GM12873 (cell line): ENCODE data around the gene CLPTM1L.

Experiments used
- CTCF ChIP-seq: IDR thresholded peaks from 2 replicates; pipeline ENCODE4 v1.5.1; 2012; ENCODE audit warnings: low read depth, mild to moderate bottlenecking, moderate library complexity, low read length, control low read depth; ENCODE audit not compliant: insufficient read depth; ENCODE audit errors: missing control alignments

CLPTM1L gene

GRCh38 chr5:1348986-1349245, 4.0 kb upstream of the CLPTM1L start:
- no peak for TF ChIP-seq CTCF

GRCh38 chr5:1347571-1347970, 2.7 kb upstream of the CLPTM1L start:
- TF ChIP-seq CTCF: no peak

GRCh38 chr5:1346627-1347440, 1.9 kb upstream of the CLPTM1L start:
- no peak for TF ChIP-seq CTCF

GRCh38 chr5:1345876-1346626, 1.2 kb upstream of the CLPTM1L start:
- no peak for TF ChIP-seq CTCF

- TF ChIP-seq CTCF: no peak
Observed at GRCh38 chr5:1343931-1344901, 683 bp downstream of the CLPTM1L start.

DNA sequence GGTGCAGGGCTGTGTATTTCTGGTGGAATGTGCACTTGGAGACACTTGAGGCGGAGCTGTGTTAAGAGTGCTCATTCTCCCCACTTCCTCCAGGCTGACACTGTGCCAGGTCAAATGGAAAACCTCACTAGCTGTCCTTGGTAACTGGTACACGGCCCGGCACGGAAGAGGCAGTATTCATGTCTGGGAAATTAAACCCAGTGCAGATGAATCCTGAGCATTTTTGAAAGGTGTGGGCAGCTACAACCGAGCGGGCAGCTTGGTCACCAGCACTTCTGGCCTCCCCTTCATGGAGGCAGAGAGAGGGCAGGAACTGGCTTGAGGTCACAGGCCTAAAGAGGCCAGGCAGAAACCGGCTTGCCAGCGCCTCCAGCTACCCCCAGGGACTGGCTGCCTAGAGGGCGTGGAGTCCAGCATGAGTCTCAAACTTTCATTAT, 1.6 kb downstream of the CLPTM1L start:
- TF ChIP-seq CTCF: no peak

DNA sequence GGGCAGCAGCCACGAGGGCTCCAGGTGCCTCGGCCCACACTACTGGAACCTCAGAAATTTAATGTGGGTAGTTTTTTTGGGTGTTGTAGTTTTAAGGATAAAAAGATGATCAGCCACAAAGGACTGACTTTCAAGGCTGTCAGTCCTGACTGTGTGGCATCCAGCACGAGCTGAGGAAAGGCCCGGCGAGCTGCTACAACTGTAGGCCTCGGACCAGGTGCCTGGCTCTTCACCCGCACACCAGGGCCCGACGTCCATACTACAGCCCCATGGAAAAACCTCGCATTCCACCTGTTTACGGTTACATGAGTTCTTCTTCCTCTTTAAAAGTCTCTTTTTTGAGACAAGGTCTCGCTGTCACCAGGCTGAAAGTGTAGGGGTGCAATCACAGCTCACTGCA, 2.6 kb downstream of the CLPTM1L start:
- TF ChIP-seq CTCF: no peak
